HepG2 (cell line): ENCODE measurements around the gene XPO5. TPM values are rescaled to one million over a fixed set of nuclear protein-coding genes. Genes with fewer than 3 reads are reported as not detected.

Source experiments
- CAMTA2 ChIP-seq: sonication (generic); formaldehyde crosslinking; IDR thresholded peaks from 2 replicates; pipeline ENCODE4 v1.4.0; 2020; ENCODE audit warnings: mild to moderate bottlenecking, missing genetic modification reagents, borderline replicate concordance
- FOXO4 ChIP-seq: sonication (generic); formaldehyde crosslinking; conservative IDR thresholded peaks from 2 replicates; pipeline ENCODE4 v1.8.1; 2023; ENCODE audit warnings: missing genetic modification reagents
- HMG20A ChIP-seq: IDR thresholded peaks from 2 replicates; pipeline ENCODE4 v1.6.1; 2016; ENCODE audit warnings: borderline replicate concordance
- HNRNPH1 ChIP-seq: fragments of 200-400 bp; formaldehyde crosslinking; optimal IDR thresholded peaks from 2 replicates; pipeline ENCODE3; 2017; ENCODE audit warnings: mild to moderate bottlenecking, low read depth, low read length
- IRF1 ChIP-seq: sonication (generic); formaldehyde crosslinking; IDR thresholded peaks from 2 replicates; pipeline ENCODE4 v1.4.0; 2020; ENCODE audit warnings: low read depth, mild to moderate bottlenecking, missing genetic modification reagents
- KLF6 ChIP-seq: IDR thresholded peaks from 2 replicates; pipeline ENCODE4 v1.8.0; 2016; ENCODE audit warnings: missing biosample characterization, missing genetic modification reagents
- MIXL1 ChIP-seq: IDR thresholded peaks from 2 replicates; pipeline ENCODE4 v1.6.1; 2016
- NCOA1 ChIP-seq: sonication (generic); formaldehyde crosslinking; IDR thresholded peaks from 2 replicates; pipeline ENCODE4 v1.9.0; 2021; ENCODE audit warnings: missing genetic modification reagents
- PBX2 ChIP-seq: IDR thresholded peaks from 2 replicates; pipeline ENCODE4 v1.6.1; 2016; ENCODE audit warnings: control low read depth
- POGZ ChIP-seq: sonication (generic); formaldehyde crosslinking; IDR thresholded peaks from 2 replicates; pipeline ENCODE4 v1.4.0; 2020; ENCODE audit warnings: mild to moderate bottlenecking, missing genetic modification reagents
- SIX4 ChIP-seq: sonication (generic); formaldehyde crosslinking; IDR thresholded peaks from 2 replicates; pipeline ENCODE4 v1.4.0; 2020; ENCODE audit warnings: missing genetic modification reagents
- SOX13 ChIP-seq, 3 experiments: fragments of 450-650 bp in 1 of 3; sonication (generic) in 1 of 3; formaldehyde crosslinking in 1 of 3; IDR thresholded peaks in 2 of 3; conservative IDR thresholded peaks in 1 of 3; 2 replicates each; pipeline versions ENCODE4 v1.5.0 to v1.6.1; 2016 to 2020; ENCODE audit warnings: antibody characterized with exemption in 1 of 3, mild to moderate bottlenecking in 1 of 3, missing compliant biosample characterization in 1 of 3, missing genetic modification reagents in 1 of 3, moderate library complexity in 1 of 3
- TFDP1 ChIP-seq: IDR thresholded peaks from 2 replicates; pipeline ENCODE4 v1.6.1; 2016; ENCODE audit warnings: missing compliant biosample characterization, missing genetic modification reagents, borderline replicate concordance
- TSC22D2 ChIP-seq: sonication (generic); formaldehyde crosslinking; IDR thresholded peaks from 2 replicates; pipeline ENCODE4 v1.5.1; 2020; ENCODE audit warnings: missing genetic modification reagents, mild to moderate bottlenecking, borderline replicate concordance
- XRCC5 ChIP-seq: fragments of 200-400 bp; formaldehyde crosslinking; optimal IDR thresholded peaks from 2 replicates; pipeline ENCODE3; 2017; ENCODE audit warnings: mild to moderate bottlenecking, low read length
- ZFX ChIP-seq: sonication (generic); formaldehyde crosslinking; IDR thresholded peaks from 2 replicates; pipeline ENCODE4 v1.4.0; 2020; ENCODE audit warnings: mild to moderate bottlenecking, low read depth, missing genetic modification reagents, moderate library complexity
- ZKSCAN1 ChIP-seq: fragments of 150-350 bp; IDR thresholded peaks from 2 replicates; pipeline ENCODE4 v1.6.1; 2014; ENCODE audit warnings: low read length
- ZMYM4 ChIP-seq: sonication (generic); formaldehyde crosslinking; IDR thresholded peaks from 2 replicates; pipeline ENCODE4 v1.8.1; 2023; ENCODE audit warnings: mild to moderate bottlenecking, missing genetic modification reagents
- ZNF253 ChIP-seq: sonication (generic); formaldehyde crosslinking; IDR thresholded peaks from 2 replicates; pipeline ENCODE4 v1.8.0; 2022; ENCODE audit warnings: mild to moderate bottlenecking, missing genetic modification reagents, borderline replicate concordance
- ZNF260 ChIP-seq: sonication (generic); formaldehyde crosslinking; IDR thresholded peaks from 2 replicates; pipeline ENCODE4 v1.4.0; 2020; ENCODE audit warnings: missing genetic modification reagents, low read depth, mild to moderate bottlenecking, borderline replicate concordance
- ZNF317 ChIP-seq: sonication (generic); formaldehyde crosslinking; IDR thresholded peaks from 2 replicates; pipeline ENCODE4 v1.5.0; 2020; ENCODE audit warnings: mild to moderate bottlenecking, missing genetic modification reagents
- ZNF354B ChIP-seq: sonication (generic); formaldehyde crosslinking; IDR thresholded peaks from 2 replicates; pipeline ENCODE4 v1.8.0; 2022; ENCODE audit warnings: mild to moderate bottlenecking, missing genetic modification reagents
- ZNF432 ChIP-seq: sonication (generic); formaldehyde crosslinking; IDR thresholded peaks from 2 replicates; pipeline ENCODE4 v1.5.0; 2020; ENCODE audit warnings: missing genetic modification reagents, mild to moderate bottlenecking, borderline replicate concordance
- ZNF44 ChIP-seq: sonication (generic); formaldehyde crosslinking; IDR thresholded peaks from 2 replicates; pipeline ENCODE4 v1.5.1; 2020; ENCODE audit warnings: mild to moderate bottlenecking, missing genetic modification reagents
- ZNF556 ChIP-seq: sonication (generic); formaldehyde crosslinking; IDR thresholded peaks from 2 replicates; pipeline ENCODE4 v1.4.0; 2020; ENCODE audit warnings: mild to moderate bottlenecking, missing genetic modification reagents, borderline replicate concordance
- polyA plus RNA-seq, 8 experiments: library from polyadenylated mRNA; depleted of rRNA in 3 of 8; stranded (reverse) in 7 of 8; unstranded in 1 of 8; fragments of >200 nt; fragmentation: Illumina TruSeq in 4 of 8; extraction: Trizol in 4 of 8; gene quantifications; 2 replicates each; pipeline versions ENCODE4 v1.2.1 to v1.2.3, GENCODE V29; 2011 to 2016; ENCODE audit warnings: low read depth in 4 of 8, missing spikeins in 1 of 8, mixed read lengths in 1 of 8; ENCODE audit not compliant: insufficient read depth in 1 of 8
- total RNA-seq, 5 experiments: library from RNA; depleted of rRNA; stranded (reverse); fragments of >200 nt; fragmentation: Illumina TruSeq; extraction: Trizol; gene quantifications; 2 replicates each; pipeline ENCODE4 v1.2.3, GENCODE V29; 2016; ENCODE audit warnings: low read depth in 1 of 5

The XPO5 gene
- total and polyA plus RNA-seq, 2 of the 13 experiments (the other 11 are each of a cell fraction or from before 2014, with no cell fraction given) = 52.2 to 68.0 TPM

- TF ChIP-seq ZMYM4 (CRISPR knock-in tag) = no peak
- 0 out of 2 replicates have a peak, but pooled peaks have one; percentile 54 for TF ChIP-seq CAMTA2 (CRISPR knock-in tag)
- 0 out of 2 replicates have a peak, but pooled peaks have one; percentile 59 for TF ChIP-seq KLF6 (CRISPR knock-in tag)
- TF ChIP-seq SIX4 = no peak
- 0 out of 2 replicates have a peak, but pooled peaks have one; percentile 27 for TF ChIP-seq ZNF44 (CRISPR knock-in tag)
- no peak for TF ChIP-seq HMG20A
- TF ChIP-seq FOXO4 = 0 out of 2 replicates have a peak, but pooled peaks have one; percentile 61
- TF ChIP-seq ZKSCAN1 = no peak
- TF ChIP-seq ZNF317 = peak; percentile 72; the same call in 1 of the 2 replicates
- TF ChIP-seq IRF1 (CRISPR knock-in tag) = no peak
- peak; percentile 81 for TF ChIP-seq ZFX (CRISPR knock-in tag)
- TF ChIP-seq TSC22D2 (CRISPR knock-in tag) = peak; percentile 67; the same call in 1 of the 2 replicates
- peak; percentile 85 for TF ChIP-seq XRCC5
- TF ChIP-seq ZNF556 (CRISPR knock-in tag) = no peak
- TF ChIP-seq ZNF432 (CRISPR knock-in tag) = no peak
- TF ChIP-seq PBX2 (CRISPR knock-in tag) = no peak
- 0 out of 2 replicates have a peak, but pooled peaks have one; percentile 35 for TF ChIP-seq NCOA1
- peak; percentile 49 for TF ChIP-seq POGZ
- no peak for TF ChIP-seq ZNF253
- TF ChIP-seq ZNF354B (CRISPR knock-in tag) = no peak
- TF ChIP-seq MIXL1 = 0 out of 2 replicates have a peak, but pooled peaks have one; percentile 39
- no peak for TF ChIP-seq HNRNPH1
- TF ChIP-seq TFDP1 (CRISPR knock-in tag) = no peak
- TF ChIP-seq ZNF260 (CRISPR knock-in tag) = no peak
- no peak for TF ChIP-seq SOX13 (IDR thresholded peaks at IDR 0.05)
- no peak for TF ChIP-seq SOX13 (CRISPR knock-in tag; conservative IDR thresholded peaks at IDR 0.05 in 1 of 2, IDR thresholded peaks at IDR 0.05 in 1 of 2)
Observed at GRCh38 chr6:43506667-43507471, 69.0 kb downstream of the XPO5 start (continued).
